LHCN-M2 (cell line): ENCODE results near the gene CTNND2. TPM values are rescaled to one million over a fixed set of nuclear protein-coding genes. Genes with fewer than 3 reads are reported as not detected.
A peak's percentile ranks its signal among the peaks of the same experiment; 100 is the strongest.

Experiments used
- DNase-seq: peaks from one replicate; pipeline ENCODE4 v3.0.0-alpha.2; 2012; ENCODE audit warnings: low read depth
- total RNA-seq: library from RNA; depleted of rRNA; stranded (reverse); fragments of >200 nt; gene quantifications from 2 replicates; pipeline ENCODE4 v1.2.3, GENCODE V29; 2014

CTNND2 gene
- total RNA-seq, 1 experiment from 2014 or later: not detected

GRCh38 chr5:11258001-11258400 lies 646.2 kb downstream of the CTNND2 start:
- no peak for DNase-seq

GRCh38 chr5:11252523-11252922 lies 651.7 kb downstream of the CTNND2 start:
- DNase-seq: no peak

- no peak for DNase-seq
These were observed 652.2 kb downstream of the CTNND2 start for GRCh38 chr5:11252075-11252474.

- DNase-seq: peak; percentile 54
These were observed 653.0 kb downstream of the CTNND2 start for GRCh38 chr5:11251247-11251646.

GRCh38 chr5:11248966-11249365 lies 655.3 kb downstream of the CTNND2 start:
- DNase-seq: no peak

- no peak for DNase-seq
These were observed 657.0 kb downstream of the CTNND2 start for GRCh38 chr5:11247224-11247623.

GRCh38 chr5:11240293-11241190 lies 663.7 kb downstream of the CTNND2 start:
- no peak for DNase-seq

GRCh38 chr5:11239261-11240015 lies 664.8 kb downstream of the CTNND2 start:
- no peak for DNase-seq

GRCh38 chr5:11234501-11234911 lies 669.7 kb downstream of the CTNND2 start:
- DNase-seq: no peak

- DNase-seq: no peak
These were observed 673.4 kb downstream of the CTNND2 start for GRCh38 chr5:11230890-11231289.

GRCh38 chr5:11227064-11227463 lies 677.2 kb downstream of the CTNND2 start:
- DNase-seq: no peak

- no peak for DNase-seq
These were observed 679.6 kb downstream of the CTNND2 start for GRCh38 chr5:11224436-11225187.

GRCh38 chr5:11222169-11222568 lies 682.1 kb downstream of the CTNND2 start:
- no peak for DNase-seq

GRCh38 chr5:11214864-11215644 lies 689.2 kb downstream of the CTNND2 start:
- peak; percentile 0 for DNase-seq

GRCh38 chr5:11212706-11213105 lies 691.5 kb downstream of the CTNND2 start:
- DNase-seq: no peak

GRCh38 chr5:11197726-11198125 lies 706.5 kb downstream of the CTNND2 start:
- DNase-seq: no peak

GRCh38 chr5:11191673-11192072 lies 712.6 kb downstream of the CTNND2 start:
- no peak for DNase-seq

- DNase-seq: peak; percentile 23
These were observed 721.7 kb downstream of the CTNND2 start for GRCh38 chr5:11182441-11183080.

GRCh38 chr5:11181940-11182339 lies 722.3 kb downstream of the CTNND2 start:
- no peak for DNase-seq

GRCh38 chr5:11180890-11181289 lies 723.4 kb downstream of the CTNND2 start:
- DNase-seq: no peak
